HepG2 (cell line): ENCODE measurements around the gene ODC1. TPM values are rescaled to one million over a fixed set of nuclear protein-coding genes. Genes with fewer than 3 reads are reported as not detected.
A peak's percentile ranks its signal among the peaks of the same experiment; 100 is the strongest.

ENCODE experiments used
- ATF6 ChIP-seq: sonication (generic); formaldehyde crosslinking; conservative IDR thresholded peaks from 2 replicates; pipeline ENCODE4 v1.4.0; 2020; ENCODE audit warnings: missing genetic modification reagents
- BHLHE40 ChIP-seq: IDR thresholded peaks from 2 replicates; pipeline ENCODE4 v1.6.1; 2011; ENCODE audit warnings: low read length, improper control_type of control experiment
- CEBPB ChIP-seq: IDR thresholded peaks from 2 replicates; pipeline ENCODE4 v1.6.1; 2011; ENCODE audit warnings: low read depth, low read length, improper control_type of control experiment, borderline replicate concordance
- FOXO4 ChIP-seq: sonication (generic); formaldehyde crosslinking; conservative IDR thresholded peaks from 2 replicates; pipeline ENCODE4 v1.8.1; 2023; ENCODE audit warnings: missing genetic modification reagents
- HHEX ChIP-seq: IDR thresholded peaks from 2 replicates; pipeline ENCODE4 v1.6.1; 2016; ENCODE audit warnings: control low read depth
- MED13 ChIP-seq: sonication (generic); formaldehyde crosslinking; IDR thresholded peaks from 2 replicates; pipeline ENCODE4 v1.5.0; 2020; ENCODE audit warnings: missing genetic modification reagents
- MED8 ChIP-seq: sonication (generic); formaldehyde crosslinking; IDR thresholded peaks from 2 replicates; pipeline ENCODE4 v1.8.1; 2023; ENCODE audit warnings: mild to moderate bottlenecking, missing genetic modification reagents; ENCODE audit not compliant: insufficient replicate concordance
- MNT ChIP-seq: fragments of 450-650 bp; IDR thresholded peaks from 2 replicates; pipeline ENCODE4 v1.6.1; 2016
- MXD3 ChIP-seq: IDR thresholded peaks from 2 replicates; pipeline ENCODE4 v1.6.1; 2016; ENCODE audit warnings: mild to moderate bottlenecking, missing biosample characterization, missing genetic modification reagents
- SMC3 ChIP-seq: IDR thresholded peaks from 2 replicates; pipeline ENCODE4 v1.6.1; 2011; ENCODE audit warnings: low read length, improper control_type of control experiment
- ZSCAN22 ChIP-seq: sonication (generic); formaldehyde crosslinking; IDR thresholded peaks from 2 replicates; pipeline ENCODE4 v1.4.0; 2020; ENCODE audit warnings: mild to moderate bottlenecking, missing genetic modification reagents
- ZUFSP ChIP-seq: sonication (generic); formaldehyde crosslinking; IDR thresholded peaks from 2 replicates; pipeline ENCODE4 v1.9.0; 2021; ENCODE audit warnings: missing genetic modification reagents, mild to moderate bottlenecking, borderline replicate concordance
- polyA plus RNA-seq, 8 experiments: library from polyadenylated mRNA; depleted of rRNA in 3 of 8; stranded (reverse) in 7 of 8; unstranded in 1 of 8; fragments of >200 nt; fragmentation: Illumina TruSeq in 4 of 8; extraction: Trizol in 4 of 8; gene quantifications; 2 replicates each; pipeline versions ENCODE4 v1.2.1 to v1.2.3, GENCODE V29; 2011 to 2016; ENCODE audit warnings: low read depth in 4 of 8, missing spikeins in 1 of 8, mixed read lengths in 1 of 8; ENCODE audit not compliant: insufficient read depth in 1 of 8
- total RNA-seq, 5 experiments: library from RNA; depleted of rRNA; stranded (reverse); fragments of >200 nt; fragmentation: Illumina TruSeq; extraction: Trizol; gene quantifications; 2 replicates each; pipeline ENCODE4 v1.2.3, GENCODE V29; 2016; ENCODE audit warnings: low read depth in 1 of 5

Gene ODC1
- total and polyA plus RNA-seq, 2 of the 13 experiments (the other 11 are each of a cell fraction or from before 2014, with no cell fraction given): 142 to 371 TPM

- TF ChIP-seq ZUFSP (CRISPR knock-in tag): no peak
- TF ChIP-seq MXD3: no peak
- TF ChIP-seq HHEX (CRISPR knock-in tag): no peak
- 0 out of 2 replicates have a peak, but pooled peaks have one; percentile 41 for TF ChIP-seq BHLHE40
- no peak for TF ChIP-seq MED8 (CRISPR knock-in tag)
- TF ChIP-seq CEBPB: peak; percentile 86
- TF ChIP-seq ATF6 (CRISPR knock-in tag): no peak
- TF ChIP-seq ZSCAN22 (CRISPR knock-in tag): 0 out of 2 replicates have a peak, but pooled peaks have one; percentile 31
- no peak for TF ChIP-seq MNT
- TF ChIP-seq SMC3: 0 out of 2 replicates have a peak, but pooled peaks have one; percentile 12
- TF ChIP-seq FOXO4: no peak
- TF ChIP-seq MED13 (CRISPR knock-in tag): no peak
These were observed 40.1 kb downstream of the ODC1 start (continued) for GRCh38 chr2:10407841-10408648.
